K562 (cell line): Measurements from ENCODE around the gene SLC30A7.

Source experiments
- ESRRA ChIP-seq: fragments of 450-650 bp; IDR thresholded peaks from 2 replicates; pipeline ENCODE4 v1.6.1; 2014; ENCODE audit warnings: low read depth, mild to moderate bottlenecking, moderate library complexity, borderline replicate concordance
- JUND ChIP-seq, 2 experiments: IDR thresholded peaks; 2 replicates in 1 of 2; 3 replicates in 1 of 2; pipeline ENCODE4 v1.6.1; 2011; ENCODE audit warnings: borderline replicate concordance in 2 of 2, low read depth in 2 of 2, low read length in 2 of 2, improper control_type of control experiment in 1 of 2, missing biosample characterization in 1 of 2, missing genetic modification characterization in 1 of 2, missing genetic modification reagents in 1 of 2
- NFE2L1 ChIP-seq: fragments of 450-650 bp; IDR thresholded peaks from 2 replicates; pipeline ENCODE4 v1.6.1; 2016; ENCODE audit warnings: missing genetic modification characterization, low read depth, mild to moderate bottlenecking, missing compliant biosample characterization, moderate library complexity, borderline replicate concordance
- PML ChIP-seq: IDR thresholded peaks from 2 replicates; pipeline ENCODE4 v1.6.1; 2012; ENCODE audit warnings: low read length, inconsistent platforms
- POLR2A ChIP-seq: fragments of 450-650 bp; conservative IDR thresholded peaks from 2 replicates; pipeline ENCODE4 v1.6.1; 2016
- RBM39 ChIP-seq: fragments of 200-400 bp; formaldehyde crosslinking; optimal IDR thresholded peaks from 2 replicates; pipeline ENCODE3; 2018; ENCODE audit warnings: low read depth, low read length
- SMC3 ChIP-seq: conservative IDR thresholded peaks from 2 replicates; pipeline ENCODE4 v1.6.1; 2011; ENCODE audit warnings: low read depth, low read length, improper control_type of control experiment; ENCODE audit not compliant: insufficient read depth
- TEAD4 ChIP-seq, 2 experiments: sonication (generic) in 1 of 2; formaldehyde crosslinking in 1 of 2; IDR thresholded peaks; 2 replicates each; pipeline versions ENCODE4 v1.6.1 to v1.8.0; 2012 to 2022; ENCODE audit warnings: borderline replicate concordance in 1 of 2, inconsistent platforms in 1 of 2, low read length in 1 of 2, mild to moderate bottlenecking in 1 of 2, missing genetic modification reagents in 1 of 2
- ZNF175 ChIP-seq: fragments of 200-800 bp; sonication (Bioruptor generic); IDR thresholded peaks from 2 replicates; pipeline ENCODE4 v1.6.1; 2016; ENCODE audit warnings: low read depth, mild to moderate bottlenecking, missing genetic modification characterization, missing compliant biosample characterization
- TF ChIP-seq, protein P1 (sequence below), 3 experiments: IDR thresholded peaks in 2 of 3; conservative IDR thresholded peaks in 1 of 3; 2 replicates each; pipeline ENCODE4 v1.5.1; 2011 to 2012; ENCODE audit warnings: low read length in 3 of 3, mild to moderate bottlenecking in 3 of 3, control low read depth in 2 of 3, improper control_type of control experiment in 1 of 3, inconsistent platforms in 1 of 3, low read depth in 1 of 3, mixed read lengths in 1 of 3, moderate library complexity in 1 of 3; ENCODE audit not compliant: insufficient read depth in 2 of 3

DNA sequence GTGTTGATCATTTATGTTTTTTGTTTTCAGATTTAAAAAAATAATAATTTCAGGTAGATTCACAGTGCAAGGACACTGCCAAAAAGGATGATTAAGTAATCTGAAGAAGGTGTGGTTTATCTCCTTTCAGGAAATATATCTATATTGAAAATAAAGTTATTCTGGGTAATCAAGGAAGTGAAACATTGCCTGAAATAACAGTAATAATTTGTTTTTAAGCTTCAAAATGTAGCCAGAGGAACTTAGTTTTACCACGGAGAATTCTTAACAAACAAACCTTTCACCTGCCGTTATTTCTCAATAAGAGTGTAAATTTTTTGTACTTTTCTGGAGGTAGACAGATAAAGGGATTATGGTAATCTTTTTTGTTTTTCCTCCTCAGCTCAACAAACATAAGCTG is 132.6 kb downstream of the SLC30A7 start:
- TF ChIP-seq JUND (IDR thresholded peaks at IDR 0.05; ENCODE audit: borderline replicate concordance, low read depth, low read length) (no peak), JUND (tag; IDR thresholded peaks at IDR 0.05; ENCODE audit: borderline replicate concordance, low read depth, low read length) (no peak), ZNF175 (CRISPR knock-in tag) (no peak), NFE2L1 (tag) (no peak), SMC3 (no peak), ESRRA (no peak), RBM39 (no peak), POLR2A (no peak), TEAD4 (IDR thresholded peaks at IDR 0.05; ENCODE audit: low read length) (no peak), TEAD4 (CRISPR knock-in tag; IDR thresholded peaks at IDR 0.05; ENCODE audit: borderline replicate concordance) (no peak), PML (no peak)
- TF ChIP-seq, protein P1, sequence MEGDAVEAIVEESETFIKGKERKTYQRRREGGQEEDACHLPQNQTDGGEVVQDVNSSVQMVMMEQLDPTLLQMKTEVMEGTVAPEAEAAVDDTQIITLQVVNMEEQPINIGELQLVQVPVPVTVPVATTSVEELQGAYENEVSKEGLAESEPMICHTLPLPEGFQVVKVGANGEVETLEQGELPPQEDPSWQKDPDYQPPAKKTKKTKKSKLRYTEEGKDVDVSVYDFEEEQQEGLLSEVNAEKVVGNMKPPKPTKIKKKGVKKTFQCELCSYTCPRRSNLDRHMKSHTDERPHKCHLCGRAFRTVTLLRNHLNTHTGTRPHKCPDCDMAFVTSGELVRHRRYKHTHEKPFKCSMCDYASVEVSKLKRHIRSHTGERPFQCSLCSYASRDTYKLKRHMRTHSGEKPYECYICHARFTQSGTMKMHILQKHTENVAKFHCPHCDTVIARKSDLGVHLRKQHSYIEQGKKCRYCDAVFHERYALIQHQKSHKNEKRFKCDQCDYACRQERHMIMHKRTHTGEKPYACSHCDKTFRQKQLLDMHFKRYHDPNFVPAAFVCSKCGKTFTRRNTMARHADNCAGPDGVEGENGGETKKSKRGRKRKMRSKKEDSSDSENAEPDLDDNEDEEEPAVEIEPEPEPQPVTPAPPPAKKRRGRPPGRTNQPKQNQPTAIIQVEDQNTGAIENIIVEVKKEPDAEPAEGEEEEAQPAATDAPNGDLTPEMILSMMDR (IDR thresholded peaks at IDR 0.05 in 2 of 3, conservative IDR thresholded peaks at IDR 0.05 in 1 of 3; ENCODE audit: insufficient read depth in 2 of 3, low read depth in 1 of 3, low read length in 3 of 3) = no peak
